ENCODE data around the gene PRXL2B.
"Not testable (repeated sequence)": the region's sequence is repeated elsewhere in the genome, so short reads cannot be mapped to it uniquely, and the experiment has no call there.

The PRXL2B gene

GRCh38 chr1:2564815-2565374 is 21.7 kb upstream of the PRXL2B start:
- no peak for DNase-seq

- no peak for DNase-seq
These were observed 20.2 kb upstream of the PRXL2B start for GRCh38 chr1:2566101-2567045.

GRCh38 chr1:2567083-2567679 is 19.4 kb upstream of the PRXL2B start:
- DNase-seq = no peak

DNA sequence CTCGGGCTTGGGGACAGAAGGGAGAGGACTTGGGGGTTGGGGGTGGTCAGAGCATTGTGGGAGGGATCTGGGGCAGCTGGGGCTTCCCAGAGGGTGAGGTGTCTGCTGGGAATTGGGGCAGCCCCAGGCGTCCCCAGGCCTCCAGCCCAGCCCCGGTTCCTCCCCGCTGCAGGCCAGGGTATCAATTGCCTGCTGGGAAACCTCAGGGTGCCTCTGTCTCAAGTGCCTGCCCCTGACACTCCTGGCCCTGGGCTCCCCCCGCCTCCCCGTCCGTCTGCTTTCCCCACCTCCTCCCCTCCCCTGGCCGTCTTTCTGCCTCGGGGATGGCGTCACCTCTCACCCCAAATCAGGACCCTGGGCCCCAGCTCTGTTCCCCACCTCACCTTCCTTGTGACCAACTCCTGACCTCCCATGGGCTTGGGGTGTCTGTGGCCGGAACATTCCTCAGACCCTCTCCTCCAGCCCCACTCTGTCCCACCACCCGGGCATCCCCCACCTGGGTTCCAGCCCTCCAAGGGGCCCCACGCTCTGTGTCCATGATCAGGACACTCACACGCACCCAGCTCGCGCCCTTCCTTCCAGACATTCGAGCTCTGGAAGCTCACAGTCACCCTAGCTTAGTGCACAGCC is 18.3 kb upstream of the PRXL2B start:
- not testable (repeated sequence) for DNase-seq

DNA sequence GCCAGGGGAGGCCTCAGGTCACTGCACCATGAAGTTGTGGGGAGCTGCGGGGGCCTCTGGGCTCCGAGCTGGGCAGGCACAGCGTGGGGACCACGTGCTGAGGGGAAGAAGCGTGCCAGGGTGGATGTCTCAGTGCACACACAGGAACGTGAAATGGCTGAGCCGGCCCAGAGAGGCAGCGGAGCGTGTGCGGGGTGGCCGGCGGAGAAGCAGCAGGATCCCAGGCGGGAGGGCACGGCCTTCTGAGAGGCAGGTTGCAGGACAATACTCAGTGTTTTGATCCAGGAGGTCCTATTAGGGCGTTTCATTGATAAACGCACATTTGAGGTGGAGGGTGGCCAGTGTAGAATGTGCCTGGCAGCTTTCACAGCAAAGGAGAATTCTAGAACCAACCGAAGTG is 17.5 kb upstream of the PRXL2B start:
- no peak for DNase-seq

DNA sequence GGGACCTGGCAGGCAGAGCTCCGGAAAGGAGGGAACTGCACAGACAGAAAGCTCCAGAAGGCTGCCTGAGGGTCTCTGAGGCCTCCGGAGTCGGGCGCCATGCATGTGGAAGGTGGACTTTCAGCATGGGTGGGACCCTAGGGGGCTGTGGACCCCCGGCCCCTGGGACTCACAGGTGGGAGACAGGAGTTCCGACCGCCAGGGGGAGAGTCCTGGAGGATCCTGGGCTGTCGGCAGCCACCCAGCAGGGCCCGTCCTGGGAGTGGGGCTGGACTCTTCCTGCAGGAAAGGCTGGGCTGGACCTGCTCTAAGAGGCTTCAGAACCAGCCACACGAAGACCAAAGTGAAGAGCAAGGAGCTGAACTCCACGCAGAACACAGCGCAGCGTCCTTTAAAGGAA is 16.9 kb upstream of the PRXL2B start:
- not testable (repeated sequence) for DNase-seq

DNA sequence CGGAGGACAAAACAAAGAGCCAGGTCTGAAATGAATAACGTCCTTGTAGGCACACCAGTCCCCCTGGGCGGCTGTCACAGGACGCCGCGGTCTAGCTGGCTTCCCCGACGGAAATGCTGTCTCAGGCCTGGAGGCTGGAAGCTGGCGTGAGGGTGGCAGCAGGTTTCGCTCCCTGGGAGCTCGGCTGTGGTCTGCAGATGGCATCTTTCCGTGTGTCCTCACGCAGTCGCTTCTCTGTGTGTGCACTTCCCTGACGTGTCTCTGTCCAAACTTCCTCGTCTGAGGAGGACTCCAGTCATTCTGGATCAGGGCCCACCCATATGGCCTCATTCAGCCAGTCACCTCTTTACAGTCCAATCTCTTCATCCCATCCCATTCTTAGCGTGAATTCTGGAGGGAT is 16.2 kb upstream of the PRXL2B start:
- no peak for DNase-seq

DNA sequence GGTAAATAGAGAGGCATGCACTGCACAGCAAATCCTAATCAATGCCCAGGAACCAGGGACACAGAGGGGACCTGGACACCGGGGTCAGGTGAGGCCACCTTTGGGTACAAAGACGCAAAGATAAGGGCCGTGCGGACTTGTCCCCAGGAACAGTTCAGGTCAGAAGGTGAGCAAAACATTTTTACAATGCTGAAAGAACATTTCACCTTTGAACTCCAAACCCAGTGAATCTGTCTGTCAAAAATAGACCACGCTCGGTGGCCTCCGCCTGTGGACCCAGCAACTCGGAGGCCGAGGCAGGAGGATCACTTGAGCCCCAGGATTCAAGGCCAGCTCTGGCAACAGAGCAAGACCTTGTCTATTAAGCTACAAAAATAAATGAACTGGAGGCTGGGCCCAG is 15.2 kb upstream of the PRXL2B start:
- DNase-seq = no peak

DNA sequence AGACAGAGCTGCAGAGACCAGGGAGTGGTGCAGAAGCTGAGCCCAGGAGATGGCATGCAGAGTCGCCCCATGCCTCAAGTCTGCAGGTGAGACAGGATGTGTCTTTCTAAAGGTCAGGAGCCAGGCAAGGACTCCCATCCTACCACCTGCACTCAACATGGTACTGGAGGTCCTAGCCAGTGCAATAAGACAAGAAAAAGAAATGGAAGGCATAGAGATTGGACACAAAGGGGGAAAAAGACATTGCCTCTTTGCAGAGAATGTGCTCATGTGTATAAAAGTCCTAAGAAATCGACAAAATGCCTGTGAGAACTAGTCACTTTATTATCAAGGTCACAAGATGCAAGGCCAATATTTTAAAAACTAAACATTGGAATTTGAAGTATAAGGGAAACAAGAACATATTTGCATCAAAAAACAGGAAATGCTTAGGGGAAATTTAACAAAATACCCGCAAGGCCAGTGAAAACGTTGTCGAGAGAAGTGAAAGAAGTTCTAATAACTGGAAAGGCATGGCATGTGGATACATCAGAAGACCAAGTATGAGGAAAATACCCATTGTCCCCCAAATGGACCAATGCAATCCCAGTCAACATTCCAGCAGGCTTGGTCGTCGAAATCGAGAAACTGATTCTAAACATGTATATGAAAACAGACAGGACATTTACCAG is 13.2 kb upstream of the PRXL2B start:
- no peak for DNase-seq

- DNase-seq = no peak
These were observed 12.2 kb upstream of the PRXL2B start for GRCh38 chr1:2574350-2574749.

DNA sequence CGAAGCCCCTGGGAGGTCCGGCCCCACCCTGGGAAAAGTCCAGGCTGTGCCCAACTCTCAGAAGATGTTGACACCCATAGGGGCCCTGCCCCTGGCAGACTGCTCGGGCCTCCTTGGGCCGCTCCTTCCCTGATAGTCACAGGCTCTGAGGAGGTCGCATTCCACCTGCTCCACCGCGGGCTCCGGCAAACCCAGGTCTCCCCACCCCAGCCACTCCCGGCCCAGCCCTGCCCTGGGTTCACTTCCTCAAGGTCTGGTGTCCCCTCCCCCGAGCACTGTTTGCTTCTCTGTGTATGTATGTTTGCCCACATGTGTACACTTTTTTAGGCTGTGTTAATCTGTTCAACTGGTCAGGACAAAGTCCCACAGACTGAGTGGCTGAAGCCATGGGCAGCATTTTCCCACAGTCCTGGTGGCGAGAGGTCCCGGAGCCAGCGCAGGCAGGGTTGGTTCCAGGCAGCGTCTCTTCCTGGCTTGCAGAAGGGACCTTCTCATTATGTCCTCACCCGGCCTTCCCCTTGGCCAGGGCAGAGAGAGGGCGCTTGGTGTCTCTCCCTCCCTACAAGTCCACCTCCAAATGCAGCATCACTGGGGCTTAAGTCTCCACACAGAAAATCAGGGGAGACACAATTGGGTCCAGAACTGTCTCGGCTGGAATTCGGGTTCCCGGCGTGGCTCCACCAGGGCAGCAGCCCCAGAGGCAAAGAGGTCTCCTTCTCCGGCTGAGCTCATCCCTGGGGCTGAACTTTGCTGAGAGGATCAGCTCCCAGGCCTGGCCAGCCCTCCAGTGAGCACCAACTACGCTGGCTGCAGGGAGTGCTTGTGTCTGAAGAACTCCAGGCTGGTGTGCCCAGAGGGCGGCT is 10.5 kb upstream of the PRXL2B start:
- no peak for DNase-seq

GRCh38 chr1:2577565-2578075 is 9.0 kb upstream of the PRXL2B start:
- peak in 5 of 6 experiments; percentile 31 to 56 (median 37) for DNase-seq

- DNase-seq = no peak
These were observed 7.8 kb upstream of the PRXL2B start for GRCh38 chr1:2578758-2579118.

- DNase-seq = no peak
These were observed 5.9 kb upstream of the PRXL2B start for GRCh38 chr1:2580691-2581090.

GRCh38 chr1:2582391-2582790 is 4.2 kb upstream of the PRXL2B start:
- DNase-seq = no peak

- DNase-seq = no peak
These were observed 3.2 kb upstream of the PRXL2B start for GRCh38 chr1:2583331-2583791.

DNA sequence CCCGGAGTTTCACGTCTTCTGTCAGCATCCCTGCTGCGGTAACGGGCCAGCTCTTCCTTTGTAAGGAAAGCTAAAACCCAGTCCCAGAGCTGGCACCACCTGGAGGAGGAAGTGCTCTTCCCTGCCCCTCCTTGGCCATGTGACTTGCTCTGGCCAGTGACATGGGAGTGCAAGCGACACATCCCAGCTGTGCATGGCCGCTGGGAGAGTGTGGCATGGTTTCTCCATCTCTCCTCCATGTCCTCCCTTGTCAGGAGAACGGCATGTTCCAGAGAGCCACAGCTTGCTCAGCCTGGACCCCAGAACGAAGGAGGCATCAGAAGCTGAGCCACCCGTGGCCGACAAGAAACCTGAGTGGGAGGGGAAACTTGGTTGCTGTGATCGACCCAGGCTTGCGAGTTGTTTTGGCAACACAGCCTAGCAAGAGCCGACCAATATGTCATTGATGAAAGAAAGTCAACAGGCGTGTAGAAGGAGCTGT is 2.7 kb upstream of the PRXL2B start:
- DNase-seq = peak; percentile 36 to 70 (median 60)

- no peak for DNase-seq
These were observed 1.8 kb upstream of the PRXL2B start for GRCh38 chr1:2584686-2585317.

- DNase-seq = peak; percentile 64 to 83 (median 72)
These were observed 1.1 kb upstream of the PRXL2B start for GRCh38 chr1:2585318-2586092.
